Prostate gland (tissue), 2 donors: Measurements from ENCODE around the gene RAB37.

Source experiments
- CTCF ChIP-seq, 4 experiments: fragments of 200-600 bp in 2 of 4; fragments of 450-650 bp in 2 of 4; sonication (generic) in 2 of 4; IDR thresholded peaks; 1 replicate in 3 of 4; 2 replicates in 1 of 4; pipeline ENCODE4 v1.5.1; 2016 to 2019; ENCODE audit warnings: antibody characterized with exemption in 4 of 4, mild to moderate bottlenecking in 2 of 4, moderate library complexity in 2 of 4
- POLR2A ChIP-seq: fragments of 450-650 bp; IDR thresholded peaks from one replicate; pipeline ENCODE4 v1.6.1; 2016; ENCODE audit warnings: antibody characterized with exemption, mild to moderate bottlenecking

- TF ChIP-seq POLR2A (no peak), CTCF (IDR thresholded peaks at IDR 0.05) (no peak)
Measured at GRCh38 chr17:74760404-74761105, 23.5 kb downstream of the RAB37 start.
